Tibial artery (tissue), 4 donors: ENCODE data around the gene GRN.
A peak's percentile ranks its signal among the peaks of the same experiment; 100 is the strongest.

Source experiments
- DNase-seq, 2 donors: peaks; one replicate each; pipeline ENCODE4 v3.0.0-alpha.2; 2019
- H3K27ac ChIP-seq, 2 donors: fragments of 200-600 bp; sonication (generic) in 1 of 2; 1 replicate in 1 of 2; 2 replicates in 1 of 2; pipeline ENCODE4 v1.5.1; 2018 to 2019; ENCODE audit warnings: mild to moderate bottlenecking in 1 of 2
- H3K27me3 ChIP-seq, 2 donors: fragments of 200-600 bp; sonication (generic) in 1 of 2; one replicate each; pipeline versions ENCODE4 v1.5.1 to v1.6.0; 2016 to 2019
- H3K36me3 ChIP-seq, 3 donors: fragments of 200-600 bp; sonication (generic) in 2 of 3; one replicate each; pipeline ENCODE4 v1.5.1; 2016 to 2019; ENCODE audit warnings: mild to moderate bottlenecking in 2 of 3
- H3K4me1 ChIP-seq, 4 donors: fragments of 200-600 bp; sonication (generic) in 2 of 4; 1 replicate in 3 of 4; 2 replicates in 1 of 4; pipeline ENCODE4 v1.5.1; 2016 to 2019
- H3K4me3 ChIP-seq, 2 donors: fragments of 200-600 bp; sonication (generic) in 1 of 2; 1 replicate in 1 of 2; 2 replicates in 1 of 2; pipeline ENCODE4 v1.5.1; 2018 to 2019; ENCODE audit warnings: mild to moderate bottlenecking in 2 of 2
- H3K9me3 ChIP-seq, 3 donors: fragments of 200-600 bp; sonication (generic) in 1 of 3; one replicate each; pipeline ENCODE4 v1.5.1; 2016 to 2019
- intact Hi-C: fragments of 100-400 bp; cut with DNase I; formaldehyde crosslinking; loops from one replicate; pipeline ENCODE4 v1.15.0; 2023; ENCODE audit warnings: low total_unique reads
- TF ChIP-seq, protein P1 (sequence below), 2 experiments: fragments of 200-600 bp in 1 of 2; fragments of 450-650 bp in 1 of 2; IDR thresholded peaks; one replicate each; pipeline ENCODE4 v1.5.1; 2017 to 2019; ENCODE audit warnings: antibody characterized with exemption in 2 of 2, mild to moderate bottlenecking in 1 of 2, moderate library complexity in 1 of 2

The GRN gene

DNA sequence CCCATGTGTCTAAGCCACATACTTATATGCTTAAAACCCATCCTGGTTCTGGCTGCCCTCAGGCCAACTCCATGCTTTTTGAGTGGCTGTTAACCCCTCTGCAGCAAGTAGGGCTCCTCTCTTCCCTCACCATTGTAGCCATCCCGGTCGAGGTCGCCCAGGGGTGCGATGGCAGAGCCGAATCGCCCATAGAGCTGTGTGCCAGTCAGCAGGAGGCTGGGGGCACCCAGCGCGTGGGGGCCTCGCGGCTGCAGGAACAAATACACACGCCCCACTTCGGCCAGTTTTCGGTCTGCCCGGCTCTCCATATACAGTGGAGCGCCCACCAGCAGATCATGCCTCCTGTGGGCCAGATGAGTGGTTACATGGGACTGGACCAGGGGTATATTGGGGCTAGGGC lies 38.3 kb downstream of the GRN start:
- H3K36me3 ChIP-seq = no peaks in the 10 kb centered on the region
- peaks cover 0 to 20% (median 18%) of the 10 kb centered on the region in 4 donors for H3K4me1 ChIP-seq
- peaks cover 0 to 51% of the 10 kb centered on the region in 2 donors for H3K27me3 ChIP-seq
- H3K4me3 ChIP-seq = no peak overlapping the region
- peak in 1 of 2 donors; percentile 47 for DNase-seq
- intact Hi-C loops = no loop called here
- no peak overlapping the region for H3K27ac ChIP-seq
- TF ChIP-seq, protein P1, sequence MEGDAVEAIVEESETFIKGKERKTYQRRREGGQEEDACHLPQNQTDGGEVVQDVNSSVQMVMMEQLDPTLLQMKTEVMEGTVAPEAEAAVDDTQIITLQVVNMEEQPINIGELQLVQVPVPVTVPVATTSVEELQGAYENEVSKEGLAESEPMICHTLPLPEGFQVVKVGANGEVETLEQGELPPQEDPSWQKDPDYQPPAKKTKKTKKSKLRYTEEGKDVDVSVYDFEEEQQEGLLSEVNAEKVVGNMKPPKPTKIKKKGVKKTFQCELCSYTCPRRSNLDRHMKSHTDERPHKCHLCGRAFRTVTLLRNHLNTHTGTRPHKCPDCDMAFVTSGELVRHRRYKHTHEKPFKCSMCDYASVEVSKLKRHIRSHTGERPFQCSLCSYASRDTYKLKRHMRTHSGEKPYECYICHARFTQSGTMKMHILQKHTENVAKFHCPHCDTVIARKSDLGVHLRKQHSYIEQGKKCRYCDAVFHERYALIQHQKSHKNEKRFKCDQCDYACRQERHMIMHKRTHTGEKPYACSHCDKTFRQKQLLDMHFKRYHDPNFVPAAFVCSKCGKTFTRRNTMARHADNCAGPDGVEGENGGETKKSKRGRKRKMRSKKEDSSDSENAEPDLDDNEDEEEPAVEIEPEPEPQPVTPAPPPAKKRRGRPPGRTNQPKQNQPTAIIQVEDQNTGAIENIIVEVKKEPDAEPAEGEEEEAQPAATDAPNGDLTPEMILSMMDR (IDR thresholded peaks at IDR 0.05) = no peak
- no peaks in the 10 kb centered on the region for H3K9me3 ChIP-seq

DNA sequence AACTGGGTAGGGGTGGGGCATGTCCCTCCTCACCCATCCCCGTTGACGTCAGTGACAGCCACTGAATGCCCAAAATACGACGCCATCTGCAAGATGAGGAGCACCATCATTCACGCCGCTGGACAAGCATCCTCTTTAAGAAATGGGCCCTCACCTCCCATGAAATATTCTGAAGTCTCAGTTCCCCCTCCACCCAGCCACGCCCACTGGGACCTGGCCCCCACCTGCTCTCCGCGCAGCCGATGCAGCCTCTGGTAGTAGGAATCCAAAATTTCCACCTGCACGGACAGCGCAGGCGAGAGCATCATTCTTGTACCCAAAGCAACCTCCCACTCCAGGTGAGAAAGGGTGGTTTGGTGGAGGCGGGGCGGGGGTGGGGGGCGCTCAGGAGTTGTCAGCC lies 38.8 kb downstream of the GRN start:
- Histone ChIP-seq H3K9me3 (no peaks in the 10 kb centered on the region), H3K4me1 (peaks cover 0 to 20% (median 18%) of the 10 kb centered on the region in 4 donors), H3K36me3 (no peaks in the 10 kb centered on the region), H3K27ac (no peak overlapping the region), H3K27me3 (peaks cover 0 to 46% of the 10 kb centered on the region in 2 donors), H3K4me3 (no peak overlapping the region)
- TF ChIP-seq, protein P1 (IDR thresholded peaks at IDR 0.05) = no peak
- no peak for DNase-seq
- intact Hi-C loops = no loop called here

DNA sequence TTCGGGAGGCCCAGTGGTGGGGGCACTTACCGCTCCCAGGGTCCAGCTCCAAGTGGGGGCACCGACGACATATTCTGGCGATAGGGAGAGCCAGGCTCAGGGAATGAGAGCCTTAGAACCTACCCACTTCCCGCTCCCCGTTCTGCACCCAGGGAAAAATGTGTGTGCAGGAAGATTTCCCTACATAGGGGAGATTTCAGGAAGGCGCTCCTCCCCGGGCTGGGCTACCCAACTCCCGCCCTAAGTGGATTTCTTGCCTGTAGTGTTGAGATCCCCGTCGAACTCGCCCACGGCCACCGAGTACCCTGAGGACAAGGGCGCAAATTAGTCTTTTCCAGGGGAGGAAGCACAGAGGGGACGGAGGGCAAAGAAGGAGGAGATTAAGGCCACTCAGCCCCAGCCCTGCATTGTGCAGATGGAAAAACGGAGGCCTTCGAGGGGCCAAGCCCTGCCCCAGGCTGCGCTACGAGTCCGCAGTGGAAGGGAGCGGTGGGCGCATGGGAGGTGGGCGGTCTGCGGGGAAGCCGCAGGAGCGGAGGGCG lies 39.2 kb downstream of the GRN start:
- peak in 1 of 2 donors; percentile 45 for DNase-seq
- intact Hi-C loops = no loop called here
- H3K9me3 ChIP-seq = no peaks in the 10 kb centered on the region
- peaks cover 0 to 43% of the 10 kb centered on the region in 2 donors for H3K27me3 ChIP-seq
- TF ChIP-seq, protein P1 (IDR thresholded peaks at IDR 0.05) = no peak
- peaks cover 0 to 20% (median 18%) of the 10 kb centered on the region in 4 donors for H3K4me1 ChIP-seq
- no peak overlapping the region for H3K27ac ChIP-seq
- H3K36me3 ChIP-seq = no peaks in the 10 kb centered on the region
- peak overlapping the region; percentile 43 to 55 for H3K4me3 ChIP-seq

DNA sequence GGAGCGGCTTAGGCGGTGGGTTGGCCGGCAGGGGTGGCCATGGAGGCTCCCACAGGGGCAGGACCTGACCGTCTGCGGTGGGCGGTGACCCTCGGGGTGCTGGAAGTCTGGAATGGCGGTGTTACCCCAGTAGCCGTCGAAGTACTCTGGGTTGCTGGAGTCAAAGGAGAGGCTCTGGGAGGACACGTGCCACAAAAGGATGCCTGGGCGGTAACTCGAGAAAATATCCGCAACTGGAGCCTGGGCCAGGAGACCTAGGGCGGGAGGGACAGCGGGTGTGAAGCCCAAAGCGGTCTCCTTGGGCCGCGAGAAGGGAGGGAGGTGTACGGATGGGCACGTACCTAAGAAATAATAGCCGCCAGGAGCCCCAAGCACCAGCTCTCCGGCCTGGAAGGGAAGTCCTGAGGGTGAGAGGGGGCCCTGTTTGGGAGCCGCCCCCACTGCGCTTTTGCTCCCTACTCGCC lies 39.8 kb downstream of the GRN start:
- H3K27me3 ChIP-seq = peaks cover 0 to 39% of the 10 kb centered on the region in 2 donors
- no peaks in the 10 kb centered on the region for H3K36me3 ChIP-seq
- H3K4me3 ChIP-seq = peak overlapping the region; percentile 43 to 55
- H3K9me3 ChIP-seq = no peaks in the 10 kb centered on the region
- DNase-seq = no peak
- peaks cover 0 to 20% (median 18%) of the 10 kb centered on the region in 4 donors for H3K4me1 ChIP-seq
- H3K27ac ChIP-seq = no peak overlapping the region
- intact Hi-C loops = no loop called here
- TF ChIP-seq, protein P1 (IDR thresholded peaks at IDR 0.05) = no peak

DNA sequence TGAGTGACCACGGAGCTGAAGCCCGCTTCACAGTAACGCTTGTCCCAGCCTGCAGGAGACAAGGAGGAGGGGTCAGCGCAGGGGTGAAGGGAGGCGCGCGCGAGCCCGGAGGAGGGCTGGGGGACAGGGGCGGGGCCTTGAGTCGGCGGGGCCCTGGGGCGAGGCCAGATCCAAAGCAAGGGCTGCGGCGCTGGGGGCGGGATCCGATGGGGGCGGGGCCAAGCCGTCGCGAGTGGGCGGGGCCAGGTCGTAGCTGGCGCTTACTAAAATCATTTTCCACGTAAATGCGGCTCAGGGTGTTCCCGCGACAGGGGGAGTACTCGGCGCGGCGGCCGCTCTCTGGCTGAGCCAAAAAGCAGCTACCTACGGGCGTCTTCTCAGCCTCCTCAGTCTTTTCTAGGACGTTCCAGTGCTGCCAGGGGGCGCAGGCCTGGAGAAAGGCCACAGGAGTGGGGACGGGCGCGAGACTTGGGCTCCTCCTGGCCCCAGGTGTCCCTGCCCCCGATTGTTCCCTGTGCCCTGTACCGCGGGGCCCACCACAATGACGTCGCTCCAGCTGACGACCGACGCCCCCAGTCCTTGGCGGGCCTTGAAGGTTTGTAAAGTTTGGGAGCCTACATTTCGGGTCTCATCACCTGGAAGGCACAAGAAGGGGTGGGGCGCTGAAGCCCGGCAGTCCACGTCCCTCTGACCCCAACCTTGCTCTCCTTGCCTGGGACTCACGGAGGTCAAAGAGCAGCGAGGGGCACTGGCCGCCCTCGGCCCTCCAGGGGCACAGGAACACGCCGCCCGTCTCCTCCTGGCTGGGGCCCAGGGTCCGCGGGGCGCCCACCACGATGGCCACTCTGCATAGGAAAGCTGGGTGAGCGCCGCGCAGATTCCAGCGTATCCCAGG lies 40.4 kb downstream of the GRN start:
- peaks cover 0 to 33% of the 10 kb centered on the region in 2 donors for H3K27me3 ChIP-seq
- H3K4me1 ChIP-seq = peaks cover 0 to 20% (median 18%) of the 10 kb centered on the region in 4 donors
- peak; percentile 61 to 83 for DNase-seq
- no peaks in the 10 kb centered on the region for H3K9me3 ChIP-seq
- H3K36me3 ChIP-seq = no peaks in the 10 kb centered on the region
- peak overlapping the region; percentile 43 to 55 for H3K4me3 ChIP-seq
- TF ChIP-seq, protein P1 (IDR thresholded peaks at IDR 0.05) = peak in 1 of 2 experiments; percentile 5
- H3K27ac ChIP-seq = no peak overlapping the region
- intact Hi-C loops = no loop called here
